ENCODE results near the gene TRABD. TPM values are rescaled to one million over a fixed set of nuclear protein-coding genes. Genes with fewer than 3 reads are reported as not detected.
A peak's percentile ranks its signal among the peaks of the same experiment; 100 is the strongest.
"Not testable (repeated sequence)": the region's sequence is repeated elsewhere in the genome, so short reads cannot be mapped to it uniquely, and the experiment has no call there.

The TRABD gene, protein sequence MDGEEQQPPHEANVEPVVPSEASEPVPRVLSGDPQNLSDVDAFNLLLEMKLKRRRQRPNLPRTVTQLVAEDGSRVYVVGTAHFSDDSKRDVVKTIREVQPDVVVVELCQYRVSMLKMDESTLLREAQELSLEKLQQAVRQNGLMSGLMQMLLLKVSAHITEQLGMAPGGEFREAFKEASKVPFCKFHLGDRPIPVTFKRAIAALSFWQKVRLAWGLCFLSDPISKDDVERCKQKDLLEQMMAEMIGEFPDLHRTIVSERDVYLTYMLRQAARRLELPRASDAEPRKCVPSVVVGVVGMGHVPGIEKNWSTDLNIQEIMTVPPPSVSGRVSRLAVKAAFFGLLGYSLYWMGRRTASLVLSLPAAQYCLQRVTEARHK
- total RNA-seq, result 39.9 and 45.0 TPM in 2 replicates

DNA sequence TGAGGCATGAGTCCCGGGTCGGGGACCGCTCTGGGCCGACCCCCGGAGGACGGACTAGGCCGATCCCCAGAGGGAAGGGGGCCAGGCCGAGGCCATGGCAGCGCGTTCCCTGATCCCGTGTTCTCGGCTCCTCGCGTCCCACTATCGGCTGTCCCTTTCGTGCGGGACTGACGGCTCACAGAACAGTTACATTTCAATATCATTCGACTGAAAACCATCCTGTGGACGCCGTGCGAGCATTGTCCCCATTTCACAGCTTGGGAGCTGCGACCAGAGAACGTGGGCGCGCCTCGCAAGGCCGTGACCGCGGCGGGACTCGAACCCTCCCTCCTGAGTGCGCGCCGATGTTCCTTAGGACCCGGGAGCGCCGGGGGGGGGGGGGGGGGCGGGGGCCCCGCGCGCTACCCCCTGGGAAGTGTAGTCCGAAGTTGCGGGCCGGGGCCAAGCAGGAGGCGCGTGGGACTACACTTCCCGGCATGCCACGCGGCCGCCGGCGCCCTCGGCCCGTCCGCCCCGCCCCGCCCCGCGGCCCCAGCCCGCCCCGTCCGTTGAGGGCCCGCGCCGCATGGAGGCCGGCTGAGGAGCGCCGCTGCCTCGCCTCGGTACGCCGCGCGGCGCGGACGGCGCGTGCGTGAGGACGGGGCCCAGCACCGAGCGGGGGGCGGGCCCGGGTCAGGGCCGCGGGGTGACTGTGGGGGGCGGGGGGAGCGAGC lies at the start of gene TRABD:
TSS of gene TRABD (plus strand) at position 539 of the 713 bp plus-strand sequence. CDS start 7,148 bp downstream, outside the sequence.
- no peak for DNase-seq (ENCODE audit: extremely low read depth, low read depth, low spot score)

DNA sequence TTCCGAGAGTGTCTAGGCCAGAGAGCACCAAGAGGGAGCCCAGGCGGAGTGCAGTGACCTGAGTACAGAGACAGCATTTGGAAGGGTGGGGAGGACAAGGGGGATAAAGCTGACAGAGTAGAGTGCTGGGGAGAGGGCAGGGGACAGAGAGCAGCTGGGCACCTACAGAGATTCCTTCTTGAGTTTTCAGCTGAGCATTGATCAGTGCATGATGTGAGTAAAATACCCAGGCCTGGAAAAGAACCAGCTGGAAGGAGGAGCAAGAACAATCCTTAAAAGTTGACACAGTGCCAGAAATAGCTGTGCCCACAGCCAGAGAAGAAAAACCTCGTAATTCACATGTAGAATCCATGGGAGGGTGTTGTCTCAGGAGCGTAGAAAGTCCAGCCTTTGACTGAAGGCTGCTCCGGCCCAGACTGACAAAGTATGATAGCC lies 49.1 kb upstream of the TRABD start:
- no peak for DNase-seq (ENCODE audit: extremely low read depth, low read depth, low spot score)

DNA sequence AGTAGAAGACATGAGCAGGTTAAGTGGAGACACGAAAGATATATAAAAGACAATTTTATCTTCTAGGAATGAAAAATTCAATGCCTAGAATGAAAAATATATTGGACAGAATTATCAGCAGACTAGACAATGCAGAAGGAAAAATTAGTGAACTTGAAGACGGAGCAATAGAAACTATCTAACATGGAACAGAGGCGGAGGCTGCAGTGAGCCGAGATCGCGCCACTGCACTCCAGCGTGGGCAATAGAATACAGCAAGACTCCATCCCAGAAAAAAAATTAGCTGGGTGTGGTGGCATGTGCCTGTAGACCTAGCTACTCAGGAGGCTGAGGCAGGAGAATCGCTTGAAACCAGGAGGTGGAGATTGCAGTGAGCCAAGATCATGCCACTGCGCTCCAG lies 48.4 kb upstream of the TRABD start:
- not testable (repeated sequence) for DNase-seq (ENCODE audit: extremely low read depth, low read depth, low spot score)

DNA sequence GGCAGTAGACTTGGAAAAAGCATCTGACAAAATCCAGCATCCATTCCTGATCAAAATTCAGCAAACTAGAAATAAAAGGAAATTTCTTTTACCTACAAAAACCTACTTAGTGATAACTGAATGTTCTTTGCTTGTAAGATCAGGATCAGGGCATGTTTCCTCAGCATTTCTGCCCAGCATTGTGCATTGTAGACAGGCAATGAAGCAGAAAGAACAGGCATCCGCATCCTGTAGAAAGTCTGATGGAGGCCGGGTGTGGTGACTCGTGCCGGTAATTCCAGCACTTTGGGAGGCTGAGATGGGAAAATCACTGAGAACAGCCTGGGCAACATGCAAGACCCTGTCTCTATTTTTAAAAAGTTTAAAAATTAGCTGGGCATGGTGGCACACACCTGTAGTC lies 47.7 kb upstream of the TRABD start:
- DNase-seq (ENCODE audit: extremely low read depth, low read depth, low spot score), result no peak

DNA sequence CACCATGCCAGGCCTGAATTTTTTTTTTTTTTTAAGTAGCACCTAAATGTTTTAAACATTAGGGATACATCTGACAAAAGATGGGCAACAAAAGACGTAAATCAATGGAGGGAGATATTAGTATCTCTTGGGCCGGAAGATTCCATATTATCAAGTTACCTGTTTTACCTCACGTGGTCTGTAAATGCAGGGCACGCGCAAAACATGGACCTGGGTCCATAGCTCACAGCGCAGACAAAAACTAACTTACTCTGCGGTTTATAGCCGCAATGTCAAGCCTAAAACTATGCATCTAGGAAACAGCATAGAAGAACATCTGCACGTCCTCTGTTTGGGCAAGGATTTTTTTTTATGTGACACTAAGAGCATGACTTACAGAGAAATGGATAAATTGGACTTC lies 46.7 kb upstream of the TRABD start:
- no peak for DNase-seq (ENCODE audit: extremely low read depth, low read depth, low spot score)

DNA sequence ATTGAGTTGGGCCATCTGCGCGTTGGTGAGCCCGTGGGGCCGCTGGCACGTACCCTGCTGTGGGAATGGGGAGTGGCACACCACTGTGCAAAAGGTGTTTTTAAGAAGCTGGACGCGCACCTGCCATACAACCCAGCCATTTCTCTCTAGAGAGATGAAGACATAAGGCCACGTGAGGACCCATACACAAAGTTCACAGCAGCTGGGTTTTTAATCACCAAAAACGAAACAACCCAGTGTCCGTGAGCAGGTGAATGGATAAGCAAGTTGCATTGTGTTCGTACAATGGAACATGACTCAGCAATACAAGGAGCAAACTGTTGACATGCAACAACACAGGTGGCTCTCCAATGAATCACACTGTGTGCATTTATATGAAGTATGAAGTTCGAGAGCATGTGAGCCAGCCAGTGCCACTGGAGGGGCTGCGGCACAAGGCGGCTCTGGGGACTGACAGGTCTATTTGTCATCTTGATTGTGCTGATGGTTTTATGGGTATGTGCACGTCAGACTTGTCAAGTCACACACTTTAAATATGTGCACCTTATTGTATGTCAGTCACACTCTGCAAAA lies 45.8 kb upstream of the TRABD start:
- no peak for DNase-seq (ENCODE audit: extremely low read depth, low read depth, low spot score)

DNA sequence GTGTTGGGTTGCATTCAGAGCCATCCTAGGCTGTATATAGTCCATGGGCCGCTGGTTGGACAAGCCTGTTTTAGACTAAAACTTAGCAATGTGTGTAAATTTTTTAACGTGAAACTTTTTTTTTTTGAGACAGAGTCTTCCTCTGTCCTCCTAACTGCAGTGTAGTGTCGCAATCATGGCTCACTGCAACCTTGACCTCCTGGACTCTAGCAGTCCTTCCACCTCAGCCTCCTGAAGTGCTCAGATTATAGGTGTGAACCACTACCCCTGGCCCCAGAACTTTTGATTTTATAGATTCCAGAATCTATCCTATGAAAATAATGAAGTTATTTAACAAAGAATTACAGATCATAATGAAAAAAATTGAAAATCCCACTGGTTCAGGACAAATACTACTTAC lies 45.1 kb upstream of the TRABD start:
- DNase-seq (ENCODE audit: extremely low read depth, low read depth, low spot score), result no peak

DNA sequence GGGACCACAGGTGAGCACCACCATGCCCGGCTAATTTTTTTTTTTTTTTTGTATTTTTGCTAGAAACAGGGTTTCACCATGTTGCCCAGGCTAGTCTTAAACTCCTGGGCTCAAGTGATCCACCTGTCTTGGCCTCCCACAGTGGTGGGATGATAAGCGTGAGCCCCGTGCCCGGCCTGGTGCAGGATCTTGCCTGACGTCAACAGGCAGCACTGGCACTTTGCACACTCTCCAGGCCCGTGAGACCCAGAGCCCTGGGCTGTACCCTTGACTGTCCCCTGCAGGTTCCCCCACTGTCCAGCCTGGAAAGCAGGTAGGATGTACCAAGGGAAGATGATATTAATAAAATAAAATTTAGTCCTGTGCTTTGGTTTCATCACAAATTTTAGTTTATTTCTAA lies 44.3 kb upstream of the TRABD start:
- DNase-seq (ENCODE audit: extremely low read depth, low read depth, low spot score), result no peak

DNA sequence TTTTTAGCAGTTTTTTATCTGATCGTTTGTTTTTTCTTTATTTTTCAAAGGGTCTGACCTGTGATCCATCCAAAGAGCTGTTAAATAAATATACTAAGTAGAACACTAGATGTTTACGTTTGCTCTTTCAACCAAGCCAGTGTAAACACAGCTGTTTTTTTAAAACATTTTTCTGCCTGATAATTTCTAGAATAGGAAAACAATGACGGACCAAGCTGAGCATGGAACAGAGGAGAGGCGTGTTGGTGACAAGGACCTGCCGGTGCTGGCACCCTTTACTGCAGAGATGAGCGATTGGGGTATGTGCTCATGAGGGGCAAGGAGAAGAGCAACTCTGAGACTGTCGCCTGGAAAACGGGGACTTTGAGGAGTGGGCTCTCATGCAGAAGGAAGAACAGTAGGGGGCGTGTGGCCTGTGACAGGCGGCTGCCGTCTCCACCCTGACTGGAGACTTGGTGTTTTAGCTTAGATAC lies 43.8 kb upstream of the TRABD start:
- DNase-seq (ENCODE audit: extremely low read depth, low read depth, low spot score), result no peak

DNA sequence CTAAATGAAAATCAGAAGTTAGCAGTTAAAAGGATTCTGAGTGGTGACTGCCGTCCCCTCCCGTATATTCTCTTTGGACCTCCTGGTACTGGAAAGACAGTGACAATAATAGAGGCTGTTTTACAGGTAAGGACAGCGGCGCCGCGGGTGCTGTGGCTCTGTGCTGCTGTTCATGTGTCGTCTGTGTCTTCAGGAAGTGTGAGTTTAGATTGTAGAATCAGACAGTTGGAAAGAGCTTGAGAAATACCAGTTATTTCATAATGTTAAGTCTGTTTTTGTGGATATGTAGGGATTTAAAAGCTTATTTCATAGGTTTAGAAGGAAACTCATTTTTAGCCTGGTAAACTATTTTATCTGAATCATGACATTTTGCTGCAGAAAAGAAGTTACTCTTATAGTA lies 42.6 kb upstream of the TRABD start:
- no peak for DNase-seq (ENCODE audit: extremely low read depth, low read depth, low spot score)

DNA sequence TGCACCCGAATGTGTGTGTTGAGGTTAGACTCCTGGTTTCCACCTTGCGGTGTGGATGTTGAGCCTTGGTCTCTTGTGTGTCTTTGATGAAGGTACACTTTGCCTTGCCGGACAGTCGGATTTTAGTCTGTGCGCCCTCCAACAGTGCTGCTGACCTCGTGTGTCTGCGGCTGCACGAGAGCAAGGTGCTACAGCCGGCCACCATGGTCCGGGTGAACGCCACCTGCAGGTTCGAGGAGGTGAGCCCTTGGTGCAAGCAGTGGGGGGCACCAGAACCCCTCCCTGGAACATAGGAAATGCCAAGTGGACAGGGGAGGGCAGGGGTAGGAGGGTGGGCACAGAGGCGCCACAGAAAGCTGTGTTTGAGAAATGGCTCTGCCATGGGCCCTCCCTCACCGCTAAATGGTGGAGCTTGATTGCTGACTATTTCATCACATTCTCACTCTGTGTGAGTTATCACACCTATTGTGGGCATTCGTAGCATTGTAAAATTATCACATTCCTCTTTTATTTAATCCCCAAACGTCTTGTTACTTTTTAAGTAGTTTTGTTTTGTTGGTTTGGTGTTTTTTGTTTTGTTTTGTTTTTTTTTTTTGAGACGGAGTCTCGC lies 41.6 kb upstream of the TRABD start:
- DNase-seq (ENCODE audit: extremely low read depth, low read depth, low spot score), result no peak

DNA sequence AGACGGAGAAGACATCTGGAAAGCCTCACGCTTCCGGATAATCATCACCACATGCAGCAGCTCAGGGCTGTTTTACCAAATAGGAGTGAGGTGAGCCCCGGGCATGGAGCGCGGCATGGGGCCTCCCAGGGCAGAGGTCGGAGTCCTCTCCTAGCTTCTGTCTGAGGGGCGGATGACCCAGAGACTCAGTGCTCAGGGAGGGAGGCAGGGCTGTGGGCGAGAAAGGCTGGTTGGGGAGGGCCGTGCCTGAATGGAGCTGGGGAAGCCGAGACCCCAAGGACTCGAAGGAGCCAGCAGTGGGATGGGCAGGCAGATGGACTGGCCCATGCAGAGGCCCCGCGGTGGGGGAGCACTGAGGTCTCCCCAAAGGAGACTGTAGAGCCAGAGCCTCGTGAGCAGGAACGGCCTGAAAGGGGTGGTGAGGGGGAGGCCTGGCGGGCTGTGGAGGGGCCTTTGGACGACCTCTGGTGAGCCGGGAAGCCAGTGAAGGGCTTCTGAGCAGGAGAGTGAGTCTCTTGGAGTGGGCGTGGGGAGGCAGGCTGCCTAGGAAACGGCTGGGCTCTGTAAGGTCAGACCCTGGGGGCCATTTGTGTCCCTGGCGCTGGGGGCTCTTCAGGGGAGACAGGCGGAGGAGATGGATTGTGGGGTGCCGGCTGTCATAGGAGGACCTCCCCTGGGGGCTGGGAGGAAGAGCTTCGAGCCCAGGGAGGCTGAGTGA lies 39.8 kb upstream of the TRABD start:
- DNase-seq (ENCODE audit: extremely low read depth, low read depth, low spot score), result no peak

DNA sequence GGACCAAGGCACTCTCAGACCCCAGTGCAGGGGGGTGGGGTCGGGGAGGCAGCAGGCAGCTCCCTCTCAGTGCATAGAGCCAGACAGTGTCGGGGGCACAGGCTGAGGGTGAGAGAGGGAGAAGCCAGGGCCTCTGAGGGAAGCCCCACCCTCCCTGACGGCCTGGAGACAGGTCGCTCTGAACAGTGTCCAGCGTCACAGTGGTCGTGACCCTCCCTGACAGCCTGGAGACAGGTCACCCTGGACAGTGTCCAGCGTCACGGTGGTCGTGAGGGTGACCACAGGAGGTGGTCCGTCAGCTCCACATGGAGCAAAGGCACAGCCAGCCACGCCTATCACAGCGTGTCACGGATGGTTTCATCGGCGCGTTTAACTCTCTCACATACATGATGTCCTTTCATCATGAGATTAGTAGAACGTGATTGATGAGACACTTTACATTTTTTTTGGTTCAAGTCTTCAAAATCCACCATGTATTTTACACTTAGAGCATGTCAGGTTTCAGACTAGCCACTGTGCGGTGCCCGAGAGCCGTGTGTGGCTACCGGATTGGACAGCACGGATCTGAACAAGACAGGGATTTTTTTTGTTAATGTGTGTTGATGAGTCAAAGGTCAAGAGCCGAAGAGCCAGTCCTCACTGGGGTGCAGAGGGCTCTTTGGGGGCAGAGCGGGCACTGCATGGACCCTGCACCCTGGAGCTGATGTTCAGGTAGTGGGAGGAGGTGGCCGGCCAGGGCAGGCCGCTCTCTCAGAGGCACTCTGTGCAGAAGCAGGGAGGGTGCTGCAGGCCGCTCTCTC lies 39.1 kb upstream of the TRABD start:
- no peak for DNase-seq (ENCODE audit: extremely low read depth, low read depth, low spot score)

DNA sequence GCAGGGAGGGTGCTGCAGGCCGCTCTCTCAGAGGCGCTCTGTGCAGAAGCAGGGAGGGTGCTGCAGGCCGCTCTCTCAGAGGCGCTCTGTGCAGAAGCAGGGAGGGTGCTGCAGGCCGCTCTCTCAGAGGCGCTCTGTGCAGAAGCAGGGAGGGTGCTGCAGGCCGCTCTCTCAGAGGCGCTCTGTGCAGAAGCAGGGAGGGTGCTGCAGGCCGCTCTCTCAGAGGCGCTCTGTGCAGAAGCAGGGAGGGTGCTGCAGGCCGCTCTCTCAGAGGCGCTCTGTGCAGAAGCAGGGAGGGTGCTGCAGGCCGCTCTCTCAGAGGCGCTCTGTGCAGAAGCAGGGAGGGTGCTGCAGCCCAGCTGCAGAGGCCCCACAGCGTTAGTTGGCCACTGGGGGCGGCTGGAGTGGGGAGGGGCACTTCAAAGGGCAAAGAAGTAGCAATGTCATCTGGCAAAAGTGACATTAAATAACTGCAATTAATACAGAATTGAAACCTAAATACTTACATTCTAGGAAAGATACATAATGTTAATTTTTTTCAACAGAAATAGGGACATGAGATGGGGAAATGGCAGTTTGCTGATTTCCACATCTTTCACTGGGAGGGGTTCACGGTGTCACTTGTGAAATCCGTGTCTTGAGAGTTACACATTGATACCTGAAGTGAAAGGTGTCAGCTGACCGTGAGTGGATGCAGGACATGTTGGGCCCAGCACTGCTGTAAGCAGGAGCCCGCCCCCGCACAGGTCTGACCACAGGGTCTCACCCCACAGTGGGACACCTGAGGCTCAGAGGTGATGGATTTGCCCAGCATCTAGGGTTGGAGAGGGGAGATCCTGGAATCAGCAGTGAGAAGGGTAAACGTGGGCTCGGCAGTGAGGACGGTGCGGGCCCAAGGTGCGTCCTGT lies 38.2 kb upstream of the TRABD start:
- DNase-seq (ENCODE audit: extremely low read depth, low read depth, low spot score), result not testable (repeated sequence)

DNA sequence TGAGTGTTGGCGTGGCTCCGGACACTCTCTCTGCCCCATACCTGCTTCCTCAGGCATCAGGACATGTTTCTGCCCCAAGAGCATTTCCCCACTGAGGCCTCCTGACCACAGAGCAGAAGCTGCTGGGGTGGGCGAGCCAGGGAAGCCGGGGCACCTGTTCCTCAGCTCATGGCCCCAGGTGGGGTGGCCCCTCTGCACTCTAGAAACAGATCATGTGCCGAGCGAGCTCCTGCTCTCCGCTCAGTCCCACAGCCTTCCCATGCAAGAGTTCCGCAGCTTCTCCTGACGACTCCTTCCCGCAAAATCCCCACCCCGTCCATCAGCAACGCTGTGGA lies 37.6 kb upstream of the TRABD start:
- no peak for DNase-seq (ENCODE audit: extremely low read depth, low read depth, low spot score)

DNA sequence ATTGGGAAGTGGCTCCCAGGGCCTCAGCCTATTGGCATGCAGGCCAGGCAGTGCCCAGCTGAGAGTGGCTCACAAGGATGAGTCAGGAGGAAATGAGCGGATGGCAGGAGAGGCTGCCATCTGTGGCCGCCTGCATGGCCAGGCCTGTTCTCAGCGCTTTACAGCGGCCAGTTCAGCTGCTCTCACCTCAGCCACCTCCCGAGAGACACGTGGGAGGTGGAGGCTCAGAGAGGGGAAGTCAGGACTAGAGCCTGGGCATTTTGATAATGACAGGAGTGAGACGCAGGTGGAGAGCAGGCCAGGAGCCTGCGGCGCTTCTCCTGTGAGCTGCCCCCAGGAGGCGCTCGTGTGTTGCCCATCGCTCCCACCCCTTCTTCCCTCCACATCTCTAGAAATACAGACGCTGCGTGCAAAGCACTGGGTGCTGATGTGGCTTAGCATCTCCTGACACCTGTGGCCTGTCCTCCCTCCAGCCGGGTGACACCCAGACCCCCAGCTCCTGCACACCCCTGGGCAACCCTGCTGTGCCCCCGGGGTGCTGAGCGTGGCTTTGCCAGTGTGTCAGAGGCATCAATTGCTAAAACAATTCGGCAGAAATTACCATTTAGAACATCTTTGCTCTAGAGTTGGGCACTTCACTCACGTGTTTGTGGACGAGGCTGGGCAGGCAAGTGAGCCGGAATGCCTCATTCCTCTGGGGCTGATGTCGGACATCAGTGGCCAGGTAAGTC lies 36.6 kb upstream of the TRABD start:
- peak; percentile 16 for DNase-seq (ENCODE audit: extremely low read depth, low read depth, low spot score)

DNA sequence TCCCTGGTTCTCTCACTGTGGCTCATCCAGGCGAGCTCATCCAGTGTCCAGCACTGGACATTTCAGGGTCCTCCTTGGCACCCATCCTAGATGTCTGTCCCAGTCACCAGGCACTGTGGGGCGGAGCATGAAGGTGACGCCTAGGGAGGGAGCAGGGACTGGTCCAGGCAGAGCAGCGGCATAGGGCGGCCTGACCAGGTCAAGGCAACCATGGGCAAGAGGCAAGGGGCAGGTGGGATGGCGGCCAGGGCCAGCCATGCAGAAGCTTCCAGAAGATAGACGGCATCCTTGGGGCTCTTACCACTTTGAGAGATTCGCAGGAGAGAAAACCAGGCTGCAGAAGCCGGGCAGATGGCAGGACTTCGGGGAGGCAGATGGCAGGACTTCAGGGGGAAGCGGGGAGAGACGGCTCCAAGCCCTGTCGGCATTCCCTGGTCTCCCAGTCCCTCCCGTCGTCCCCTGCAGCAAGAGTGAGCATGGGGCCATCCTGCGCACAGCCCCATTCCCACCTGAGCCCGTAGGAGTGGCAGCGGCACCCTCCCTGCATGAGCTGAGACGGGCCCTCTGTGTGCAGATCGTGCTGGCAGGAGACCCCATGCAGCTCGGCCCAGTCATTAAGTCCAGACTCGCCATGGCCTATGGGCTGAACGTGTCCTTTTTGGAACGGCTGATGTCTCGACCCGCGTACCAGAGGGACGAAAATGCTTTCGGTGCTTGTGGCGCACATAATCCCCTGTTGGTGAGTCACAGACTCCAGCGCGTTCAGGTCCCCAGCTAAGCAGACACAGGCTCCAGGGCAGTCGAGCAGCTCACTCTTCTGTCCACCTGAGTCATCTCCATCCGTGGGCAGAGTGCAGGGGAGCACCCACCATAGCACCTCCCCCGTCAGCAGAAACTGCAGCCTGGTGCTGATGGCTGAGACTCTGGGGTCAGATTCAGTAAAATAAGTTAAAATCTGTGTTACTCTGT lies 35.3 kb upstream of the TRABD start:
- DNase-seq (ENCODE audit: extremely low read depth, low read depth, low spot score), result no peak
